A549 (cell line): Measurements from ENCODE around the gene CEBPE. TPM values are rescaled to one million over a fixed set of nuclear protein-coding genes. Genes with fewer than 3 reads are reported as not detected.

Experiments used
- ATAC-seq, 2 experiments: fragments of 200-7000 bp in 1 of 2; fragments of >200 bp in 1 of 2; cut with Nextera tagmentation in 1 of 2; cut with Tn5 transposase in 1 of 2; 3 replicates each; pipeline versions ENCODE4 v1.8.0 to v1.9.1; 2018 to 2020; ENCODE audit warnings: mild to moderate bottlenecking in 1 of 2, moderate library complexity in 1 of 2
- CTCF ChIA-PET: fragments of 300-600 bp; sonication (Branson Sonifier 250); formaldehyde crosslinking; extraction: SDS; loops from one replicate; lab custom pipeline; 2021; ENCODE audit warnings: antibody characterized with exemption, inconsistent platforms; lab: Yijun Ruan, JAX
- POLR2A ChIA-PET: fragments of 350-600 bp; formaldehyde crosslinking; extraction: SDS; loops from one replicate; lab custom pipeline; 2021; ENCODE audit warnings: antibody characterized with exemption, inconsistent platforms; lab: Yijun Ruan, JAX
- DNase-seq, 2 experiments: peaks; one replicate each; pipeline versions ENCODE4 v3.0.0 to v3.0.0-alpha.2; 2011 to 2016; ENCODE audit warnings: low read depth in 1 of 2, low spot score in 1 of 2
- FAIRE-seq: peaks from 2 replicates; lab custom pipeline; 2011; peaks lifted over from hg19 to GRCh38; lab: Jason Lieb, UNC
- H3K27ac ChIP-seq, 2 experiments: fragments of >200 bp; sonication (Bioruptor Twin); formaldehyde crosslinking; 3 replicates each; pipeline ENCODE4 v1.5.1; 2016 to 2017
- H3K4me1 ChIP-seq: fragments of >200 bp; sonication (Bioruptor Twin); formaldehyde crosslinking; 3 replicates; pipeline ENCODE4 v1.6.1; 2016
- H3K4me2 ChIP-seq: fragments of >200 bp; sonication (Bioruptor Twin); formaldehyde crosslinking; 3 replicates; pipeline ENCODE4 v1.6.1; 2016
- H3K4me3 ChIP-seq: fragments of >200 bp; sonication (Bioruptor Twin); formaldehyde crosslinking; 3 replicates; pipeline ENCODE4 v1.5.1; 2016
- H3K9me3 ChIP-seq: fragments of >200 bp; sonication (Bioruptor Twin); formaldehyde crosslinking; 3 replicates; pipeline ENCODE4 v1.6.1; 2016
- CBX8 ChIP-seq: fragments of 200-600 bp; sonication (generic); IDR thresholded peaks from 2 replicates; pipeline ENCODE4 v1.6.1; 2016
- CEBPB ChIP-seq, 2 experiments: fragments of >200 bp in 1 of 2; sonication (Bioruptor Twin) in 1 of 2; formaldehyde crosslinking in 1 of 2; IDR thresholded peaks; 2 replicates each; pipeline ENCODE4 v1.6.1; 2012 to 2016
- CHD2 ChIP-seq: fragments of 150-350 bp; IDR thresholded peaks from 2 replicates; pipeline ENCODE4 v1.6.1; 2014; ENCODE audit warnings: low read length; ENCODE audit not compliant: partially characterized antibody
- FOSB ChIP-seq: fragments of 250-450 bp; sonication (Bioruptor Pico); IDR thresholded peaks from 2 replicates; pipeline ENCODE4 v1.5.0; 2020; ENCODE audit warnings: mild to moderate bottlenecking, moderate library complexity
- FOXS1 ChIP-seq: fragments of 250-450 bp; sonication (Bioruptor Pico); IDR thresholded peaks from 2 replicates; pipeline ENCODE4 v1.5.0; 2020; ENCODE audit warnings: mild to moderate bottlenecking, moderate library complexity
- GATA3 ChIP-seq: IDR thresholded peaks from 2 replicates; pipeline ENCODE4 v1.6.1; 2012; ENCODE audit warnings: borderline replicate concordance
- HDAC2 ChIP-seq: fragments of 200-600 bp; sonication (generic); IDR thresholded peaks from 2 replicates; pipeline ENCODE4 v1.6.1; 2016
- KDM5A ChIP-seq: fragments of 200-600 bp; sonication (generic); IDR thresholded peaks from 2 replicates; pipeline ENCODE4 v1.6.1; 2016; ENCODE audit warnings: antibody characterized with exemption, mild to moderate bottlenecking
- MAFK ChIP-seq: fragments of 450-650 bp; IDR thresholded peaks from 2 replicates; pipeline ENCODE4 v1.6.1; 2014; ENCODE audit not compliant: partially characterized antibody
- MAX ChIP-seq: IDR thresholded peaks from 2 replicates; pipeline ENCODE4 v1.6.1; 2012
- MYC ChIP-seq: IDR thresholded peaks from 2 replicates; pipeline ENCODE4 v1.6.1; 2012; ENCODE audit warnings: mild to moderate bottlenecking, inconsistent platforms, low read length, improper control_type of control experiment, borderline replicate concordance
- NPAS2 ChIP-seq: fragments of 250-450 bp; sonication (Bioruptor Pico); IDR thresholded peaks from 2 replicates; pipeline ENCODE4 v1.8.0; 2022; ENCODE audit warnings: mild to moderate bottlenecking, moderate library complexity, borderline replicate concordance
- POLR2A ChIP-seq: IDR thresholded peaks from 2 replicates; pipeline ENCODE4 v1.6.1; 2012; ENCODE audit warnings: mild to moderate bottlenecking, low read length
- RAD21 ChIP-seq, 2 experiments: fragments of >200 bp in 1 of 2; sonication (Bioruptor Twin) in 1 of 2; formaldehyde crosslinking in 1 of 2; IDR thresholded peaks in 1 of 2; conservative IDR thresholded peaks in 1 of 2; 2 replicates in 1 of 2; 3 replicates in 1 of 2; pipeline ENCODE4 v1.6.1; 2012 to 2018; ENCODE audit warnings: inconsistent platforms in 1 of 2
- SMC3 ChIP-seq: fragments of >200 bp; sonication (Bioruptor Twin); formaldehyde crosslinking; IDR thresholded peaks from 3 replicates; pipeline ENCODE4 v1.6.1; 2018; ENCODE audit warnings: inconsistent platforms
- SREBF2 ChIP-seq: fragments of 450-650 bp; IDR thresholded peaks from 2 replicates; pipeline ENCODE4 v1.6.1; 2014; ENCODE audit warnings: mild to moderate bottlenecking, moderate library complexity
- TFCP2L1 ChIP-seq: fragments of 250-450 bp; sonication (Bioruptor Pico); IDR thresholded peaks from 2 replicates; pipeline ENCODE4 v1.5.0; 2021; ENCODE audit warnings: mild to moderate bottlenecking
- ZFP36 ChIP-seq: fragments of 450-650 bp; IDR thresholded peaks from 2 replicates; pipeline ENCODE4 v1.6.1; 2014; ENCODE audit warnings: borderline replicate concordance; ENCODE audit not compliant: partially characterized antibody
- WGBS: methylation state at CpG from one replicate; pipeline ENCODE4 v1.1.6; 2017; ENCODE audit errors: missing lambda C conversion rate; 5-methylcytosine and 5-hydroxymethylcytosine counted together
- polyA plus RNA-seq, 4 experiments: library from polyadenylated mRNA; depleted of rRNA in 3 of 4; stranded (reverse); fragments of >200 nt; fragmentation: RNase III in 1 of 4; extraction: RNeasy Plus Mini Kit Qiagen cat#74134 plus additional on column Dnase treatment in 1 of 4; gene quantifications; 2 replicates in 3 of 4; 3 replicates in 1 of 4; pipeline ENCODE4 v1.2.3, GENCODE V29; 2011 to 2017
- TF ChIP-seq, protein P1 (sequence below): fragments of 250-450 bp; sonication (Bioruptor Pico); IDR thresholded peaks from 2 replicates; pipeline ENCODE4 v1.5.0; 2021; ENCODE audit warnings: mild to moderate bottlenecking, moderate library complexity, borderline replicate concordance
- TF ChIP-seq, protein P2 (sequence below): IDR thresholded peaks from 2 replicates; pipeline ENCODE4 v1.6.1; 2012; ENCODE audit warnings: low read depth, borderline replicate concordance

The CEBPE gene
- polyA plus RNA-seq, 2 of the 4 experiments (the other 2 are of a cell fraction), result 0.05 TPM; not detected in 1

DNA sequence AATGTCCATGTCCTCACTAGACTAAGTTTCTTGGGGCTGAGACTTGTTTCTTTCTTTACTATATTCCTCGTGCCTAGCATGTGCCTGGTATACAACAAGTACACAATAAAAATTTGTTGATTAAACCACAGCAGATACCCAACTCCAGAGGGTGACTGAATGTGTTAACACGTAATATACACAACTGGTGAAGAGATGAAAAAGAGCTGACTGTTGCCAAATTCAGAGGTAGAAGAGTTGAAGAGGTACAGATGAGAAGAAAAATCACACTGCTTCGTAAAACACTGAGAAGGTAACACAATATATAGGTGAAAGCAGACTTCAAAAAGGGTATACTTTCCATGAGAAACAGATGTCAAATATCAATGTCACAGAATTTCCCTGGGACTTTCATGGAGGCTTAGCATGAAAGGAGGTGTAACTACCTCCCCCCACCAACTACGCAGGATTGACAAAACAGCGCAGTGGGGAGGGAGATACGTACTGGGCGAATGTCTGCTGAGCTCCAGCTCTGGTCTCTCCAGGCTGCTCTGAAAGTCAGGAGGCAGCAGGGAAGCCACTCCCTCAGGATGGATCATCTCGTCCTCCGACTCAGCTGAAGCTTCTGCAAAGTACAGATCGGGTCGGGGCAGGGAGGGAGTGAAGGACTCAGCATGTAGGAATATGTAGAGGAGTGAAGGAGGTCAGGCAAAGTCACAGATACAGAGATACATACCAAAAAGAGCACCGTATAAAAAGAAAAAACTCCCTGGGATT lies 29.4 kb downstream of the CEBPE start:
- ATAC-seq (no peak), DNase-seq (no peak), FAIRE-seq (no peak)
- Histone ChIP-seq H3K9me3 (no peaks in the 10 kb centered on the region), H3K27ac (no peak overlapping the region), H3K4me1 (peaks cover 15% of the 10 kb centered on the region; the same call in 2 of the 3 replicates), H3K4me3 (no peak overlapping the region), H3K4me2 (no peak overlapping the region)
- TF ChIP-seq HDAC2, result no peak
- no peak for TF ChIP-seq FOSB
- TF ChIP-seq KDM5A, result no peak
- peak; percentile 68 for TF ChIP-seq MAFK
- CTCF ChIA-PET, result interaction anchor here (0.6 to 5.9 kb wide), 15 partner anchors 8 to 160 kb away, joined by 3 to 78 read pairs (median 4); partner anchors contain the start of genes CDH24 and PRMT5
- WGBS, result 95% methylated on average over 12 of the region's 12 CpGs
- POLR2A ChIA-PET, result interaction anchor here (1.0 kb wide), 1 partner anchor 82 kb away, joined by 4 read pairs; no protein-coding TSS in a partner anchor

GRCh38 chr14:23086565-23086964 lies 32.5 kb downstream of the CEBPE start:
- Histone ChIP-seq H3K9me3 (no peaks in the 10 kb centered on the region), H3K4me2 (no peak overlapping the region), H3K4me1 (no peaks in the 10 kb centered on the region), H3K27ac (no peak overlapping the region), H3K4me3 (no peak overlapping the region)
- DNase-seq (no peak), ATAC-seq (no peak), FAIRE-seq (no peak)
- ChIA-PET POLR2A (no interaction called here), CTCF (interaction anchor here (0.6 to 4.2 kb wide), 5 partner anchors 9 to 494 kb away, joined by 3 to 29 read pairs (median 9); partner anchors contain the start of genes ACIN1 and C14orf119)
- TF ChIP-seq TFCP2L1 (CRISPR knock-in tag), result no peak
- TF ChIP-seq, protein P1, sequence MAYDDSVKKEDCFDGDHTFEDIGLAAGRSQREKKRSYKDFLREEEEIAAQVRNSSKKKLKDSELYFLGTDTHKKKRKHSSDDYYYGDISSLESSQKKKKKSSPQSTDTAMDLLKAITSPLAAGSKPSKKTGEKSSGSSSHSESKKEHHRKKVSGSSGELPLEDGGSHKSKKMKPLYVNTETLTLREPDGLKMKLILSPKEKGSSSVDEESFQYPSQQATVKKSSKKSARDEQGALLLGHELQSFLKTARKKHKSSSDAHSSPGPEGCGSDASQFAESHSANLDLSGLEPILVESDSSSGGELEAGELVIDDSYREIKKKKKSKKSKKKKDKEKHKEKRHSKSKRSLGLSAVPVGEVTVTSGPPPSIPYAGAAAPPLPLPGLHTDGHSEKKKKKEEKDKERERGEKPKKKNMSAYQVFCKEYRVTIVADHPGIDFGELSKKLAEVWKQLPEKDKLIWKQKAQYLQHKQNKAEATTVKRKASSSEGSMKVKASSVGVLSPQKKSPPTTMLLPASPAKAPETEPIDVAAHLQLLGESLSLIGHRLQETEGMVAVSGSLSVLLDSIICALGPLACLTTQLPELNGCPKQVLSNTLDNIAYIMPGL, result no peak
- TF ChIP-seq, protein P2, sequence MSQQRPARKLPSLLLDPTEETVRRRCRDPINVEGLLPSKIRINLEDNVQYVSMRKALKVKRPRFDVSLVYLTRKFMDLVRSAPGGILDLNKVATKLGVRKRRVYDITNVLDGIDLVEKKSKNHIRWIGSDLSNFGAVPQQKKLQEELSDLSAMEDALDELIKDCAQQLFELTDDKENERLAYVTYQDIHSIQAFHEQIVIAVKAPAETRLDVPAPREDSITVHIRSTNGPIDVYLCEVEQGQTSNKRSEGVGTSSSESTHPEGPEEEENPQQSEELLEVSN, result no peak
- WGBS, result 100% methylated on average over 1 of the region's 1 CpG

- Histone ChIP-seq H3K27ac (no peak overlapping the region), H3K4me2 (no peak overlapping the region), H3K4me1 (peaks cover 4% of the 10 kb centered on the region; the same call in 2 of the 3 replicates), H3K4me3 (no peak overlapping the region), H3K9me3 (no peaks in the 10 kb centered on the region)
- DNase-seq (no peak), ATAC-seq (no peak), FAIRE-seq (no peak)
- 94% methylated on average over 3 of the region's 3 CpGs for WGBS
- CTCF ChIA-PET, result interaction anchor here (0.7 to 4.2 kb wide), 8 partner anchors 9 to 493 kb away, joined by 3 to 29 read pairs (median 7); partner anchors contain the start of gene ACIN1
- POLR2A ChIA-PET, result interaction anchor here (1.4 kb wide), 1 partner anchor 10 kb away, joined by 8 read pairs; the partner anchor contains the start of genes ACIN1 and C14orf119
- TF ChIP-seq CBX8, result no peak
- no peak for TF ChIP-seq RAD21 (conservative IDR thresholded peaks at IDR 0.05 in 1 of 2, IDR thresholded peaks at IDR 0.05 in 1 of 2)
- TF ChIP-seq GATA3, result no peak
- TF ChIP-seq KDM5A, result no peak
- no peak for TF ChIP-seq FOXS1 (CRISPR knock-in tag)
- TF ChIP-seq MAFK, result no peak
- TF ChIP-seq TFCP2L1 (CRISPR knock-in tag), result no peak
- no peak for TF ChIP-seq NPAS2 (CRISPR knock-in tag)
- no peak for TF ChIP-seq MYC
- TF ChIP-seq SREBF2, result no peak
- TF ChIP-seq CHD2, result no peak
Observed at GRCh38 chr14:23085458-23085857, 33.6 kb downstream of the CEBPE start.

DNA sequence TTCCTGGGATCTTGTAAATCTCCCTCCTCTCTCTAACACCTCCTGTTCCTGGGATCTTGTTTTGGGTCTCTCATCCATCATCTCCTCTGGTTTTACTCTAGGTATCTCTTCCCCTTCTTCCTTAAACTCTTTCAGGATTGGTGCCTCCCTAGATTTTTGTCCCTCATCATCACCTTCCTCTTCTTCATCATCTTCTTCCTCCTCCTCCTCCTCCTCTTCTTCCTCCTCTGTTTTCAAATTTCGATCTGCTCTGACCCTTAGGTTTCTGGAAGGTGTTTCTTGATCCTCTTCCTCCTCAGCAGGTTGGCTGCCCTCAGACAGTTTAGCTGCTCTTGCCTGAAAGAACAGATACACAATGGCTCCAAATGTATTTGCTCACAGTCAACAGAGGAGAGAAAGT lies 38.6 kb downstream of the CEBPE start:
- POLR2A ChIA-PET, result interaction anchor here (1.7 kb wide), 1 partner anchor 15 kb away, joined by 10 read pairs; the partner anchor contains the start of genes ACIN1 and C14orf119
- no peak for DNase-seq
- CTCF ChIA-PET, result interaction anchor here (0.6 to 9.2 kb wide), 11 partner anchors 9 to 160 kb away, joined by 3 to 141 read pairs (median 5); partner anchors contain the start of genes ACIN1 and C14orf119
- no peak for FAIRE-seq
- 63% methylated on average over 1 of the region's 1 CpG for WGBS
- H3K9me3 ChIP-seq, result no peaks in the 10 kb centered on the region
- no peak overlapping the region for H3K4me2 ChIP-seq
- no peak overlapping the region for H3K4me3 ChIP-seq
- TF ChIP-seq ZFP36 (no peak), SMC3 (no peak), CEBPB (IDR thresholded peaks at IDR 0.05) (no peak), MAFK (no peak), POLR2A (no peak), MAX (no peak)
- peaks cover 44% of the 10 kb centered on the region for H3K4me1 ChIP-seq
- ATAC-seq, result no peak
- H3K27ac ChIP-seq, result peak overlapping the region in 1 of 2 experiments; percentile 86; a peak in 2 of 6 replicates
